ENCODE measurements around the gene MITF.

DNA sequence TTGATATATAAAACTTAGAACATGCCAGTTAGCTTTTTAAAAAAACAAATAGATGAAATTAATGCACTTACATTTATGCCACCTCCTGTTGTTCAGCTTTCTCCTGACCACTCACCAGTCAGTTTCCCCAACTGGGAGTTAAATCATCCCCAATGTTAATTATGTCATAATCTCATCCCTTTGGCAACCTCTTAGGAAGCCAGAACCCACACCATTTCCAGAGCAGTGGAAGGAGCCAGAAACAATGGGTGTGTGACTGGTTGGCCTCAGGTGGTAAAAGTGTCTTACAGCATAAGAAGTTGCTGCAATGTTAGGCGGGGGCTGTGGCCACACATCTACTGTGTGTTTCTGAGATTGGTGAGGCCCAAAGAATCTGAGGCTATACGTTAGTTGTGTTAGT, 46.5 kb upstream of the MITF start:
- TF ChIP-seq, protein P1, sequence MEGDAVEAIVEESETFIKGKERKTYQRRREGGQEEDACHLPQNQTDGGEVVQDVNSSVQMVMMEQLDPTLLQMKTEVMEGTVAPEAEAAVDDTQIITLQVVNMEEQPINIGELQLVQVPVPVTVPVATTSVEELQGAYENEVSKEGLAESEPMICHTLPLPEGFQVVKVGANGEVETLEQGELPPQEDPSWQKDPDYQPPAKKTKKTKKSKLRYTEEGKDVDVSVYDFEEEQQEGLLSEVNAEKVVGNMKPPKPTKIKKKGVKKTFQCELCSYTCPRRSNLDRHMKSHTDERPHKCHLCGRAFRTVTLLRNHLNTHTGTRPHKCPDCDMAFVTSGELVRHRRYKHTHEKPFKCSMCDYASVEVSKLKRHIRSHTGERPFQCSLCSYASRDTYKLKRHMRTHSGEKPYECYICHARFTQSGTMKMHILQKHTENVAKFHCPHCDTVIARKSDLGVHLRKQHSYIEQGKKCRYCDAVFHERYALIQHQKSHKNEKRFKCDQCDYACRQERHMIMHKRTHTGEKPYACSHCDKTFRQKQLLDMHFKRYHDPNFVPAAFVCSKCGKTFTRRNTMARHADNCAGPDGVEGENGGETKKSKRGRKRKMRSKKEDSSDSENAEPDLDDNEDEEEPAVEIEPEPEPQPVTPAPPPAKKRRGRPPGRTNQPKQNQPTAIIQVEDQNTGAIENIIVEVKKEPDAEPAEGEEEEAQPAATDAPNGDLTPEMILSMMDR (IDR thresholded peaks at IDR 0.05; ENCODE audit: low read depth, low read length): no peak
- TF ChIP-seq EZH2phosphoT487 (IDR thresholded peaks at IDR 0.05; ENCODE audit: low read depth): no peak
